K562 (cell line): Measurements from ENCODE around the gene SHANK3. TPM values are rescaled to one million over a fixed set of nuclear protein-coding genes. Genes with fewer than 3 reads are reported as not detected.

Source experiments
- ATAC-seq: fragments of 200-7000 bp; cut with Tn5 transposase; 3 replicates; pipeline ENCODE4 v1.9.1; 2020; ENCODE audit warnings: moderate library complexity
- BruUV-seq: library from RNA; stranded (reverse); fragments of 400-500 nt; replicated peaks from 2 replicates; lab custom pipeline; 2021; lab: Mats Ljungman, UMichigan
- CTCF ChIA-PET: fragments of 300-600 bp; formaldehyde crosslinking; extraction: SDS; loops from one replicate; lab custom pipeline; 2021; ENCODE audit warnings: low intra/inter-chr PET ratio; lab: Yijun Ruan, JAX
- POLR2A ChIA-PET: fragments of 300-600, 350-650 bp; sonication (Branson Sonifier 250); formaldehyde crosslinking; extraction: SDS; loops from one replicate; lab custom pipeline; 2021; ENCODE audit warnings: antibody characterized with exemption, inconsistent platforms; lab: Yijun Ruan, JAX
- DNase-seq, 4 experiments: peaks; one replicate each; pipeline versions ENCODE4 v3.0.0 to v3.0.0-alpha.2; 2011 to 2018; ENCODE audit warnings: low spot score in 3 of 4, mixed read lengths in 3 of 4; ENCODE audit errors: extremely low read depth in 1 of 4
- FAIRE-seq: peaks from 2 replicates; lab custom pipeline; 2011; peaks lifted over from hg19 to GRCh38; lab: Jason Lieb, UNC
- H2AFZ ChIP-seq: 2 replicates; pipeline ENCODE4 v1.6.0; 2011; ENCODE audit warnings: low read depth, low read length, control low read depth, inconsistent platforms
- H3K27ac ChIP-seq: fragments of 200-600 bp; 3 replicates; pipeline ENCODE4 v1.8.0; 2011; ENCODE audit warnings: low read depth, mild to moderate bottlenecking, control low read depth, inconsistent platforms, low read length, moderate library complexity, mixed read lengths; ENCODE audit errors: extremely low read depth
- H3K27me3 ChIP-seq, 2 experiments: fragments of 300-600 bp in 1 of 2; 2 replicates in 1 of 2; 3 replicates in 1 of 2; pipeline versions ENCODE4 v1.6.0 to v1.8.0; 2011; ENCODE audit warnings: inconsistent platforms in 2 of 2, low read length in 2 of 2, mild to moderate bottlenecking in 1 of 2, mixed read lengths in 1 of 2, moderate library complexity in 1 of 2; ENCODE audit not compliant: control insufficient read depth in 2 of 2, insufficient read depth in 2 of 2
- H3K36me3 ChIP-seq: fragments of 300-600 bp; 3 replicates; pipeline ENCODE4 v1.8.0; 2011; ENCODE audit warnings: mild to moderate bottlenecking, low read length, inconsistent platforms; ENCODE audit not compliant: control insufficient read depth, insufficient read depth
- H3K4me1 ChIP-seq, 2 experiments: fragments of 200-600 bp in 1 of 2; replicated peaks in 1 of 2; 2 replicates in 1 of 2; 3 replicates in 1 of 2; pipeline versions ENCODE4 v1.5.1 to v1.8.0; 2011; ENCODE audit warnings: inconsistent platforms in 2 of 2, low read length in 2 of 2, mild to moderate bottlenecking in 1 of 2, mixed read lengths in 1 of 2, moderate library complexity in 1 of 2; ENCODE audit not compliant: control insufficient read depth in 2 of 2, insufficient read depth in 2 of 2
- H3K4me2 ChIP-seq: 2 replicates; pipeline ENCODE4 v1.6.1; 2011; ENCODE audit warnings: low read length, control low read depth, inconsistent platforms, mixed read lengths; ENCODE audit not compliant: insufficient read depth
- H3K4me3 ChIP-seq: fragments of 200-600 bp; sonication (generic), shearing (Covaris generic); 2 replicates; pipeline ENCODE4 v1.5.1; 2016; ENCODE audit warnings: control low read depth, inconsistent platforms
- H3K79me2 ChIP-seq: fragments of 200-600 bp; 3 replicates; pipeline ENCODE4 v1.8.0; 2011; ENCODE audit warnings: low read length, inconsistent platforms; ENCODE audit not compliant: control insufficient read depth, insufficient read depth
- H3K9ac ChIP-seq, 2 experiments: 2 replicates each; pipeline versions ENCODE4 v1.6.0 to v1.6.1; 2011; ENCODE audit warnings: low read depth in 2 of 2, low read length in 2 of 2, control low read depth in 1 of 2, inconsistent platforms in 1 of 2, mild to moderate bottlenecking in 1 of 2, mixed read lengths in 1 of 2; ENCODE audit not compliant: insufficient read depth in 1 of 2
- H3K9me1 ChIP-seq: one replicate; pipeline ENCODE4 v1.6.0; 2011; ENCODE audit warnings: inconsistent platforms, mild to moderate bottlenecking, low read length, moderate library complexity; ENCODE audit not compliant: control insufficient read depth, insufficient read depth
- H3K9me3 ChIP-seq: replicated peaks from 2 replicates; pipeline ENCODE4 v1.5.1; 2011; ENCODE audit warnings: low read depth, low read length, inconsistent platforms; ENCODE audit not compliant: control insufficient read depth, insufficient read depth
- H4K20me1 ChIP-seq: replicated peaks from 2 replicates; pipeline ENCODE4 v1.6.1; 2011; ENCODE audit warnings: low read length, inconsistent platforms, mixed read lengths; ENCODE audit not compliant: control insufficient read depth, insufficient read depth
- TARDBP ChIP-seq: fragments of 450-650 bp; IDR thresholded peaks from 2 replicates; pipeline ENCODE4 v1.6.1; 2016
- ZNF444 ChIP-seq: fragments of 250-450 bp; sonication (Bioruptor Pico); IDR thresholded peaks from 2 replicates; pipeline ENCODE4 v1.4.0; 2020; ENCODE audit warnings: mild to moderate bottlenecking, moderate library complexity
- WGBS: fragments of 100-300 bp; shearing (Covaris generic); methylation state at CpG from one replicate; pipeline ENCODE4 v1.1.6; 2016; ENCODE audit warnings: low coverage, mixed read lengths; ENCODE audit not compliant: insufficient coverage; ENCODE audit errors: missing lambda C conversion rate; 5-methylcytosine and 5-hydroxymethylcytosine counted together
- in situ Hi-C: fragments of 300-500 bp; cut with MboI; formaldehyde crosslinking; loops from 4 replicates; pipeline ENCODE4 v1.15.0; 2018; ENCODE audit warnings: inconsistent platforms, mixed read lengths
- intact Hi-C: fragments of 100-400 bp; cut with micrococcal nuclease; formaldehyde crosslinking; loops from 2 replicates; pipeline ENCODE4 v1.14.2; 2022
- polyA plus RNA-seq, 8 experiments: library from polyadenylated mRNA; depleted of rRNA in 4 of 8; stranded (reverse) in 5 of 8; unstranded in 3 of 8; fragments of >200 nt; fragmentation: Nextera tagmentation in 2 of 8; fragmentation: Illumina TruSeq in 1 of 8; extraction: Ambion mirVana in 2 of 8; extraction: Trizol in 1 of 8; gene quantifications; 2 replicates each; pipeline versions ENCODE4 v1.2.1 to v1.2.3, GENCODE V29; 2011 to 2014; ENCODE audit warnings: inconsistent platforms in 1 of 8, missing spikeins in 1 of 8
- total RNA-seq, 7 experiments: library from RNA; depleted of rRNA in 6 of 7; stranded (reverse); fragments of >200 nt in 6 of 7; fragmentation: Illumina TruSeq in 2 of 7; extraction: Trizol in 2 of 7; gene quantifications; 2 replicates each; pipeline versions ENCODE4 v1.2.1 to v1.2.3, GENCODE V29; 2011 to 2021; ENCODE audit warnings: low replicate concordance in 1 of 7
- TF ChIP-seq, protein P1 (sequence below): fragments of 250-450 bp; sonication (Bioruptor Pico); IDR thresholded peaks from 2 replicates; pipeline ENCODE4 v1.5.0; 2021; ENCODE audit warnings: mild to moderate bottlenecking, moderate library complexity
- TF ChIP-seq, protein P2 (sequence below): fragments of 450-650 bp; IDR thresholded peaks from 2 replicates; pipeline ENCODE4 v1.6.1; 2017; ENCODE audit warnings: antibody characterized with exemption

SHANK3 gene
- total and polyA plus RNA-seq, 9 of the 15 experiments (the other 6 are each of a cell fraction or from before 2014, with no cell fraction given): 0.01 to 0.07 (median 0.03) TPM; not detected in 6

DNA sequence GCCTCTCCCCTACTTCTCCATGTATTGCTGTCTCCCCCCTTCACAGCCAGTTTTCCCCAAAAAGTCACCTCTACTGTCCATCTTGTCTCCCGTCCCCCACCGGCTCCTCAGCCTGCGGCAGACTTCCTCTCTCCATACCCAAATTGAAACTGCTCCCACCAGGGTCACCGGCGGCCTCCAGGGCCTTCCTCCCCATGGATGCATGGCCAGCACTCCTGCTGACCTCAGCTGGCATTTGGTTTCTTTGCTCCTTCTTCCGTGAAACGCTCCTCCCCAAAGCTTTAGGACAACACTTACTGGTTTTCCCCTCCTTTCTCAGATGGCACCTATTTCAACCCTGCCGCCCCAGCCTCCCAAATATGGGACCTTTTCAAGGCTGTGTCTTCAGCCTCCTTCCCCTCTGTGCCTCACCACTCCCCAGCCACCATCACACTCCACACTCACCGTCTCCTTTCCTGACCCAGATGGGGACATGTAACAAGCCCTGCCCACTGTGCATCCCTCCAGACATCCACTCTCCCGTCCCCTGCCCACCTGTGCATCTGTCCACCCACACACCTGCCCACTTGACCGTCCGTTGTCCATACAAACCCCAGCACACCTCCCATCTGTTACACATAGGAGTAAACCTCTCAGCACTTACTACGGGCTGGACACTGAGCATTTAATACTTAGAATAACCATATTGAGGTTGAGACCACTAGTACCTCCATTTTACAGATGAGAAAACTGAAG is 43.8 kb downstream of the SHANK3 start:
- WGBS: under 1% methylated on average over 12 of the region's 13 CpGs
- no peaks in the 10 kb centered on the region; a peak in 1 of 5 replicates for H3K4me1 ChIP-seq
- H3K9me1 ChIP-seq: no peaks in the 10 kb centered on the region
- BruUV-seq: no TSS peak
- FAIRE-seq: no peak
- DNase-seq: no peak
- H3K4me2 ChIP-seq: no peak overlapping the region
- no peaks in the 10 kb centered on the region for H3K36me3 ChIP-seq
- H3K27ac ChIP-seq: no peak overlapping the region
- in situ Hi-C loops (no loop called here), intact Hi-C loops (no loop called here)
- peaks cover 7% of the 10 kb centered on the region; the same call in 1 of the 2 replicates for H4K20me1 ChIP-seq
- peaks cover 3 to 57% of the 10 kb centered on the region in 2 experiments; a peak in 3 of 5 replicates for H3K27me3 ChIP-seq
- ChIA-PET CTCF (no interaction called here), POLR2A (interaction anchor here (0.5 to 1.5 kb wide), 4 partner anchors 10 to 58 kb away, joined by 3 to 6 read pairs (median 4); no protein-coding TSS in a partner anchor)
- H3K4me3 ChIP-seq: no peak overlapping the region
- no peak overlapping the region for H3K9ac ChIP-seq
- no peak overlapping the region for H2AFZ ChIP-seq
- no peaks in the 10 kb centered on the region for H3K79me2 ChIP-seq
- TF ChIP-seq, protein P1, sequence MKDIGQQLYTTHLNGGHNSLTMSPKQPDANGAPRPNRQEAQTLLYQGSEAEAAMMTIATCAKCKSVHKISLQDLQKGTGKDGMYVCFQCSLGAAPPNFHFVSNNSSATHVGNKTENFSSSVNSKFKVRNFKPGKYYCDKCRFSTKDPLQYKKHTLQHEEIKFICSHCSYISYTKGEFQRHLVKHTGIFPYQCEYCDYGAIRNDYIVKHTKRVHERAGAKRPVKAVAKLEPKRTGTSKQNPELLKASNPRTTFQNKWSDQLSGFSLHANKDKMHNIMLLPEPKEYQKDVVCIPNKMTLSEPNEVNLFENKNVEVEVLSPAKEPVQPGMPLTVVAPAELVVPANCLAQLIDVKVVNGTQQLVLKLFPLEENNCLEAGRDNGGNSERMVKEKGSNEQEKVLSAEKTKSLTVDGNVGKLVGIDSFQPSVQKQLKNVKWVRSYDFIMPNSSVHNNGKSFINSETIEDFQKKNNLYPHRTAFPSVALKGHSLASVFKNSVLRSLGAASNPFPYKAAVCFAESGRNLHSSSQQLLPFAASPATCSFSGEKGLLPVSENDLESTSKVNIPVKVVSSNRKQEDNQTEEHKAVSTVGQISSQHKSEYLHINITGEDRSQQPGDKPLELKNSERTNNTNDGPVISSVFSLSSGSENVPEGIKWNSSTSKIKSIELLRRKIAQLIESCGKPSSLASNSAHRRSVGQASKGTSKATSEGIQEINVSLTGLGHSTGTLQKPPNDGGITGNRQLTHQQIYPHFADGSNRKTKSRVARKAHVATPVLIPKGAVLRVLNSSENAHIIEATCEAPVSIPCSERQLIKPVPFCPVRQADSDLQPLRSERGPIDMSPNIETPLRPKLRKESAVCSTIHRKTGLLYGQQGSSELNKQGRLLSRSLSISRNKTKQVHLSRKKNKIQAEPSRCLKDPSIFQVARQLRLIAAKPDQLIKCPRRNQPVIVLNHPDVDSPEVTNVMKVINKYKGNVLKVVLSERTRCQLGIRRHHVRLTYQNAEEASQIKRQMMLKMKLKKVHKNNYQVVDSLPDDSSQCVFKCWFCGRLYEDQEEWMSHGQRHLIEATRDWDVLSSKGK (CRISPR knock-in tag): no peak
- TF ChIP-seq TARDBP: no peak
- TF ChIP-seq, protein P2, sequence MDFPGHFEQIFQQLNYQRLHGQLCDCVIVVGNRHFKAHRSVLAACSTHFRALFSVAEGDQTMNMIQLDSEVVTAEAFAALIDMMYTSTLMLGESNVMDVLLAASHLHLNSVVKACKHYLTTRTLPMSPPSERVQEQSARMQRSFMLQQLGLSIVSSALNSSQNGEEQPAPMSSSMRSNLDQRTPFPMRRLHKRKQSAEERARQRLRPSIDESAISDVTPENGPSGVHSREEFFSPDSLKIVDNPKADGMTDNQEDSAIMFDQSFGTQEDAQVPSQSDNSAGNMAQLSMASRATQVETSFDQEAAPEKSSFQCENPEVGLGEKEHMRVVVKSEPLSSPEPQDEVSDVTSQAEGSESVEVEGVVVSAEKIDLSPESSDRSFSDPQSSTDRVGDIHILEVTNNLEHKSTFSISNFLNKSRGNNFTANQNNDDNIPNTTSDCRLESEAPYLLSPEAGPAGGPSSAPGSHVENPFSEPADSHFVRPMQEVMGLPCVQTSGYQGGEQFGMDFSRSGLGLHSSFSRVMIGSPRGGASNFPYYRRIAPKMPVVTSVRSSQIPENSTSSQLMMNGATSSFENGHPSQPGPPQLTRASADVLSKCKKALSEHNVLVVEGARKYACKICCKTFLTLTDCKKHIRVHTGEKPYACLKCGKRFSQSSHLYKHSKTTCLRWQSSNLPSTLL: no peak
- no peak for TF ChIP-seq ZNF444 (CRISPR knock-in tag)
- TF ChIP-seq, all 486 proteins: peak for 0
- ATAC-seq: no peak
- no peaks in the 10 kb centered on the region for H3K9me3 ChIP-seq
